Stomach smooth muscle (tissue), 2 donors: ENCODE data around the gene CRYL1.

ENCODE experiments used
- H3K27ac ChIP-seq: one replicate; pipeline ENCODE4 v1.7.0; 2013; ENCODE audit warnings: mild to moderate bottlenecking, low read length, inconsistent platforms
- H3K27me3 ChIP-seq, 2 donors: one replicate each; pipeline ENCODE4 v1.7.0; 2013; ENCODE audit warnings: low read length in 2 of 2; ENCODE audit not compliant: insufficient read depth in 2 of 2, control insufficient read depth in 1 of 2
- H3K36me3 ChIP-seq, 2 donors: one replicate each; pipeline ENCODE4 v1.7.0; 2013; ENCODE audit warnings: low read length in 2 of 2; ENCODE audit not compliant: control insufficient read depth in 2 of 2, insufficient read depth in 2 of 2
- H3K4me1 ChIP-seq: one replicate; pipeline ENCODE4 v1.7.0; 2013; ENCODE audit warnings: low read length; ENCODE audit not compliant: control insufficient read depth, insufficient read depth
- H3K4me3 ChIP-seq, 2 donors: one replicate each; pipeline ENCODE4 v1.7.0; 2013; ENCODE audit warnings: low read length in 2 of 2
- H3K9ac ChIP-seq, 2 donors: one replicate each; pipeline ENCODE4 v1.7.0; 2013; ENCODE audit warnings: low read length in 2 of 2, mild to moderate bottlenecking in 1 of 2
- H3K9me3 ChIP-seq, 2 donors: one replicate each; pipeline ENCODE4 v1.7.0; 2013; ENCODE audit warnings: low read length in 2 of 2; ENCODE audit not compliant: control insufficient read depth in 2 of 2
- donor health status: healthy.
- donor health status: Pancreatic carcinoma.

CRYL1 gene

DNA sequence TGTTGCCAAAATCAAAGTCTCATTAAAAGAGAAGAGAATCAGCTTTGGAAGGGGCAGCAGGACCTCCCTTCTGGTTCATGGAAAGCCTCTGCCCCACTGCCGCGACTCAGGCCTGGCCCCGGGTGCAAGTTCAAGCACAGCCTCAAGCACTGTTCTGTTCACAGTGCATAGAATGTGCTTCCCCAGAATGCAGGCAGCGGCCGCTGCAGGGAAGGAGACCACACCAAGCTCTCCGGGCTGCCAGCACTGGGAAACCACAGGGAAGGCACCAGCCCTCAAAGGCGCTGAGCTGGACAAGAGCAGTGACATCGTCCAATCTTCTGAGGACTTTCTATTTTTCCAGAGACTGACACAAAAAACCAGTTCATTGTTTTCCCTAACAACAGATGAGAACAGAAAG, 55.5 kb downstream of the CRYL1 start:
- Histone ChIP-seq H3K36me3 (peaks cover 0 to 7% of the 10 kb centered on the region in 2 donors), H3K9me3 (no peaks in the 10 kb centered on the region), H3K27ac (no peak overlapping the region), H3K4me3 (no peak overlapping the region), H3K4me1 (peaks cover 9% of the 10 kb centered on the region), H3K9ac (no peak overlapping the region), H3K27me3 (no peaks in the 10 kb centered on the region)

DNA sequence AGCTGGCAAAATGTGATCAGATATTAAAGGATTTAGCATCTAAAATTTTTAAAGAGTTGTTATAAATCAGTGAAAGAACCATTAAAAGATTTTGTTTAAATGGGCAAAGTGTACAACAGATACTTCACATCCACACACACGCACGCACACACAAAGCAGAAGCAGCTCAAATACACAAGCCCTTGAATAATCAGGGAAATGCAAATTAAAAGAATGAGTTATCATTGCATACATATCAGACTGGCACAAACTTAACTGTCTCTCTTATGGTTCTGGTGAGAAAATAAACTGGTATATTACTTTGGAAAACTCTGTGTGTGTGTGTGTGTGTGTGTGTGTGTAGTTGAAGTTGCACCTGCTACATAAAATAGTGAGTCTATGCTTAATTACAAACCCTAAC, 59.3 kb downstream of the CRYL1 start:
- peaks cover 18% of the 10 kb centered on the region for H3K4me1 ChIP-seq
- H3K4me3 ChIP-seq: no peak overlapping the region
- H3K27ac ChIP-seq: no peak overlapping the region
- peaks cover 0 to 6% of the 10 kb centered on the region in 2 donors for H3K36me3 ChIP-seq
- H3K9ac ChIP-seq: no peak overlapping the region
- H3K27me3 ChIP-seq: no peaks in the 10 kb centered on the region
- no peaks in the 10 kb centered on the region for H3K9me3 ChIP-seq

DNA sequence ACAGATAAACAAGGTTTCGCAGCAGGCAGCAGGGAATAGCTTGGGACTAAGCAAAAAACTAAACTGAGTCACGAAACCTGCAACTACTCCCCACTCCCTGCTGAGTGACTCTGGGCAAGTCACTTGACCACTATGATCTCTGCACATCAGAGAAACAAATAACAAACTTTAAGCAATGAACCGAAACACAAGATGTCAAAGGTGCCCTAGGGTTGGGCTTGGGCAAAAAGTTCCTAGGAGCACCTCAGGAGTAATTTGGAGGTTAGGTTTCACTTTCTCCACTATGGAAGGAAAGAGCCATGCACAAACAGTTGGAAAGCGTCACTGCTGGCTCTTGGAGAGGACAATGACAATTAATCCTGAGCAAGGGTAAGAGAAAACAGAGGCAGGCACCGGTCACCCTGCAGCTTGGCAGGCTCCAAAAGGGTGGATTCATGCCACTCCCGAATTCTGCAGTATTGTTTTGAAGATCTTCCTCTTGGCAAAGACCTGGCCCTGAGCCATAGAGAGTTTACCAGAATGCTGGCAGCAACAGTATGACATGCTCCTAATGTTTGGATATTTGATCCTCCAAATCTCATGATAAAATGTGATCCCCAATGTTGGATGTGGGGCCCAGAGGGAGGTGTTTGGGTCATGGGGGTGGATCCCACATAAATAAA, 60.3 kb downstream of the CRYL1 start:
- peaks cover 18% of the 10 kb centered on the region for H3K4me1 ChIP-seq
- H3K4me3 ChIP-seq: peak overlapping the region in 1 of 2 donors; percentile 55
- no peaks in the 10 kb centered on the region for H3K27me3 ChIP-seq
- peaks cover 0 to 6% of the 10 kb centered on the region in 2 donors for H3K36me3 ChIP-seq
- no peaks in the 10 kb centered on the region for H3K9me3 ChIP-seq
- no peak overlapping the region for H3K27ac ChIP-seq
- no peak overlapping the region for H3K9ac ChIP-seq

DNA sequence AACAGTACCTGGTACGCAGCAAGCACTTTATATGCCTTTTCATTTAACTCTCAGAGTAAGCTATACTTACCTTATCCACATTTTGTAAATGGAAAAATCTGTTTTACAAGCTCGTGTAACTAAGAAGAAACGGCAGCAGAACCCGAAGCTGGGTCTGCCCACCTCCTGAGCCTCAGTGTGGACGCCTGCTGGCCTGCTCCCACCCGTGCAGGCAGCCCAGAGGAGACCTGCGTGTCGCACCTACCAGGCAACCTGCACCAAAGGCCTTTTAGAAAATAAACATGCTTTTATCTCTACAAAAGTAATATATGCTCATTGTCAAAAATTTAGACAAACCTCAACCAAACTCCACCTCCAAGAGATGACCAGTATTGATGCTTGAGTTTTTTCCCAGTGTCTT, 62.7 kb downstream of the CRYL1 start:
- Histone ChIP-seq H3K27me3 (no peaks in the 10 kb centered on the region), H3K27ac (no peak overlapping the region), H3K36me3 (no peaks in the 10 kb centered on the region), H3K9me3 (no peaks in the 10 kb centered on the region), H3K4me3 (no peak overlapping the region), H3K9ac (no peak overlapping the region), H3K4me1 (peaks cover 18% of the 10 kb centered on the region)

DNA sequence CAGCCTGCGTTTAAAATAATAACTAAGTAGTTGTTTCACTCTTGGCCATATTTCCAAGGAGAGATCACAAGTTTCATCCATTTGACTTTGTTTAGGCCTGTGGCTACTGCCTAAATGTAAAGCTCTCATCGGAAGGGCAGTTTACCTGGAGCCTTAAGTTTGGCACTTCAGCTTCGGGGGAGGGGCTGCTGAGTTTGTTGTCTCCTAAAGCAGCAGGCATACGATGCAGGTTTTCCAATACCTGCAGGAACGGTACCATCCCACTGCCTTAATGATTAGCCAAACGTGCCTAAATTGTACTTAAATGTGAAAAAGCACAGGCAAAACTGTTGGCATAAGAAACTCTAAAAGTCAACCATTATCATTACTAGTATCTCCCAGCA, 63.1 kb downstream of the CRYL1 start:
- no peak overlapping the region for H3K27ac ChIP-seq
- no peak overlapping the region for H3K4me3 ChIP-seq
- H3K9me3 ChIP-seq: no peaks in the 10 kb centered on the region
- peaks cover 0 to 2% of the 10 kb centered on the region in 2 donors for H3K36me3 ChIP-seq
- no peaks in the 10 kb centered on the region for H3K27me3 ChIP-seq
- peaks cover 18% of the 10 kb centered on the region for H3K4me1 ChIP-seq
- no peak overlapping the region for H3K9ac ChIP-seq

DNA sequence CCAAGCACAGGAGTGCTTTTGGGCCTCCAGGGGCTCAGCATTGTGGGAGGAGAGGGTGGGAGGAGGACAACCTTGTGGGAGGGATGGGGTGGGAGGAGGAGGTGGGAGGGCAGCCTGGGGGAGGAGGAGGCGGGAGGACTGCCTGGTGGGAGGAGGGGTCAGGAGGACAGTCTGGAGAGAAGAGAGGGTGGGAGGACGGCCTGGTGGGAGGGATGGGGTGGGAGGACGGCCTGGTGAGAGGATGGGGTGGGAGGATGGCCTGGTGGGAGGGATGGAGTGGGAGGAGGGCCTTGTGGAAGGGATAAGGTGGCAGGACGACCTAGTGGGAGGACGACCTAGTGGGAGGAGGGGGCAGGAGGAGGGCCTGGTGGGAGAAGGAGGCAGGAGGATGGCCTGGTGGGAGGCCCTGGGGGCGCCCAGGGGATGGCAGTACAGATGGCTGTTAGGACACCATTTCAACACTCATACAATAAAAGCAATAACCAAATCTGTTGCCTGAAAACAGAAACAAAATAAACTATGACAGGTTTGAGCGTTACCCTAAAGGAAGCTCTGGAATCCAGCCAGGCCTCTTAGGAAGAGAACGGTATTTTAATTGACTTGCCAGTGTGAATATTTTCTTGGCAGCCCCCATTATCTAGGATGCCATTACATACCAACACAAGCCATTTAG, 63.7 kb downstream of the CRYL1 start:
- H3K36me3 ChIP-seq: peaks cover 0 to 2% of the 10 kb centered on the region in 2 donors
- peaks cover 18% of the 10 kb centered on the region for H3K4me1 ChIP-seq
- no peak overlapping the region for H3K4me3 ChIP-seq
- H3K27me3 ChIP-seq: no peaks in the 10 kb centered on the region
- H3K9me3 ChIP-seq: no peaks in the 10 kb centered on the region
- no peak overlapping the region for H3K27ac ChIP-seq
- no peak overlapping the region for H3K9ac ChIP-seq

DNA sequence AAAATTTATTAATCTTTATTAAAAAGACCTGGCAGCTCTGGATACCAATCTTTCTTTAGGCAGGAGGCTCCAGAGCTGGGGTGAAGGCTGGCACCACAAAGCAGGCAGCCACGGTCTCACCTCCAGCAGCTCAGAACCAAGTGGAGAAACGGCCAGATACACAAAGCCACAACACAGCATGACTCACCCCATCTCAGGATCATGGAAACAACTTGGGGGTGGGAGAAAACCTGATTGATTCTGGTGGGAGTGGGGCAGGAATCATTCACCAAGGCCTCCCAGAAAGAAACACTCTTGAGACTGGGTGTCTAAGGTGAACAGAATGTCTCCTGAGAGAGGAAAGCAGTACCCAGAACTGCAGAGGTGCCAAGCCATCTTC, 64.2 kb downstream of the CRYL1 start:
- Histone ChIP-seq H3K9me3 (no peaks in the 10 kb centered on the region), H3K27ac (no peak overlapping the region), H3K4me3 (no peak overlapping the region), H3K9ac (no peak overlapping the region), H3K4me1 (peaks cover 18% of the 10 kb centered on the region), H3K27me3 (no peaks in the 10 kb centered on the region), H3K36me3 (peaks cover 0 to 2% of the 10 kb centered on the region in 2 donors)

DNA sequence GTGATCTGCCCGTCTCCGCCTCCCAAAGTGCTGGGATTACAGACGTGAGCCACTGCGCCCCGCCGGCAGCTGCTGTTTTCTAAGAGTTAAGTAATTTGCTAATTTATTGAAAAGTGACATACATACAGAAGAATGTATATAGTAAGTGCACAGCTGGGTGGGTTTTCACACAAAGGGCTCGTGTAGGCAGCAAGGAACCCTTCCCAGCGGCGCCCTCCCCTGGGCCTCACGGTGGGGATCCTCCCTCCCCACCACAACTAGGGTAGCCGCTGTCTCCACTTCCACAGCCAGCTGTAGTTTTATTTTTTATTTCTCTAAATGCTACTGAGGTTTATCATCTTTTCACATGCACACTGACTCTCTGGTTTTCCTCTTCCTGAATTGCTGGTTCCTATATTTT, 64.9 kb downstream of the CRYL1 start:
- no peak overlapping the region for H3K9ac ChIP-seq
- H3K36me3 ChIP-seq: peaks cover 0 to 2% of the 10 kb centered on the region in 2 donors
- no peaks in the 10 kb centered on the region for H3K9me3 ChIP-seq
- H3K4me3 ChIP-seq: no peak overlapping the region
- peaks cover 15% of the 10 kb centered on the region for H3K4me1 ChIP-seq
- no peak overlapping the region for H3K27ac ChIP-seq
- no peaks in the 10 kb centered on the region for H3K27me3 ChIP-seq

DNA sequence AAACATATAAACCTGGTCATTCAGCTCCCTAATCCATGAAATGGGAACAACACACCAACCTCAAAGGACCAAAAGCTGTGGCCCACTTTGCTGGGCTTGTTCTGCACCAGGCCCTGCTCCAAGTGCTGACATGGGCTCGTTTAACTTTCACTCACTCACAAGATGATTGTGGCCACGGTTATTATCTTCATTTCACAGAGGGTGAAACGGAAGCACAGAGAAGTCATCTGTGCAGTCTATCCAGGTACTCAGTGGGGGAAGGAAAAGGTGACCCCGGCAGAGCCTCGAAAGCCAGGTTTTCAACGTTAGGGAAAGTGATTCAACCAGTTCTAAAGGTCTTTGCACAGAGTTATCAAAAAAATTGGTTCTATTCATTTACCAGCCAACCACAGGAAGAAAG, 68.0 kb downstream of the CRYL1 start:
- no peak overlapping the region for H3K4me3 ChIP-seq

DNA sequence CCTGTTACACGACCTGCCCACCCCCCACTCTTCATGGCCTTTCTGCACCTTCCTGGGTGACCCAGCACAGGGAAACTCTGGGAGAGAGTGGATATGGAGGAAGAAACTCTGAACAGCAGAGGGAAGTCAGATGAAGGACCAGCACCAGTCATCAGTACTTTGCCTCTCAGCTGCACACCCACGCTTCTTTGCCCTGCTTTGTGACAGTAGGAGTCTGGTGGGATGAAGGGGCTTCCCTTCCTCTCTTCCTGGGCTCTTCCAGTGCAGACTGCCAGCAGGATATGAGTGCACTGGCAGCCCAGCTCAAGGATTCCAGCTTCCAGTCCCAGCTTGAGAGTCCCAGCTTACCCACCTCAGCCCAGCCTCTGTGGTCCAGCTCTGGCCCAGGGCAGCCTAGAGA, 68.9 kb downstream of the CRYL1 start:
- Histone ChIP-seq H3K36me3 (peaks cover 0 to 2% of the 10 kb centered on the region in 2 donors), H3K27ac (no peak overlapping the region), H3K9me3 (peaks cover 0 to 9% of the 10 kb centered on the region in 2 donors), H3K4me1 (no peaks in the 10 kb centered on the region), H3K27me3 (no peaks in the 10 kb centered on the region), H3K4me3 (no peak overlapping the region), H3K9ac (no peak overlapping the region)

More for the DNA sequence above, 68.0 kb downstream of the CRYL1 start:
- Histone ChIP-seq H3K4me1 (peaks cover 5% of the 10 kb centered on the region), H3K36me3 (peaks cover 0 to 2% of the 10 kb centered on the region in 2 donors), H3K9ac (no peak overlapping the region), H3K27ac (no peak overlapping the region), H3K27me3 (no peaks in the 10 kb centered on the region), H3K9me3 (peaks cover 0 to 9% of the 10 kb centered on the region in 2 donors)

DNA sequence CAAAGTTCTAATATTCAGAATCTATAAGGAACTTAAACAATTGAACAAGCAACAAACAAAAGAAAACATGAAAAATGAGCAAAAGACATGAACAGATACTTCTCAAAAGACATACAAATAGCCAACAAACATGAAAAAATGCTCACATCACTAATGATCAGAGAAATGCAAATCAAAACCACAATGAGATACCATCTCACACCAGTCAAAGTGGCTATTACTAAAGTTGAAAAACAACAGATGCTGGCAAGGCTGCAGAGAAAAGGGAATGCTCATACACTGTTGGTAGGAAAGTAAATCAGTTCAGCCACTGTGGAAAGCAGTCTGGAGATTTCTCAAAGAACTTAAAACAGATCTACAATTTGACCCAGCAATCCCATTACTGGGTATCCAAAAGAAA, 74.3 kb downstream of the CRYL1 start:
- no peak overlapping the region for H3K9ac ChIP-seq
- no peak overlapping the region for H3K27ac ChIP-seq
- H3K27me3 ChIP-seq: no peaks in the 10 kb centered on the region
- H3K4me3 ChIP-seq: no peak overlapping the region
- H3K36me3 ChIP-seq: no peaks in the 10 kb centered on the region
- H3K4me1 ChIP-seq: no peaks in the 10 kb centered on the region
- peaks cover 0 to 12% of the 10 kb centered on the region in 2 donors for H3K9me3 ChIP-seq
